Activated gamma-delta T cell (primary cell): ENCODE results near the gene CYP2C8.
"Not testable (repeated sequence)": the region's sequence is repeated elsewhere in the genome, so short reads cannot be mapped to it uniquely, and the experiment has no call there.

Experiments
- DNase-seq: peaks from one replicate; lab custom pipeline; 2025; lab: John Stamatoyannopoulos, UW
- total RNA-seq, 2 donors: gene quantifications; one replicate each; lab custom pipeline; 2026; lab: John Stamatoyannopoulos, UW

The CYP2C8 gene
- 0.04 to 0.77 reads per million in 2 donors for total RNA-seq

DNA sequence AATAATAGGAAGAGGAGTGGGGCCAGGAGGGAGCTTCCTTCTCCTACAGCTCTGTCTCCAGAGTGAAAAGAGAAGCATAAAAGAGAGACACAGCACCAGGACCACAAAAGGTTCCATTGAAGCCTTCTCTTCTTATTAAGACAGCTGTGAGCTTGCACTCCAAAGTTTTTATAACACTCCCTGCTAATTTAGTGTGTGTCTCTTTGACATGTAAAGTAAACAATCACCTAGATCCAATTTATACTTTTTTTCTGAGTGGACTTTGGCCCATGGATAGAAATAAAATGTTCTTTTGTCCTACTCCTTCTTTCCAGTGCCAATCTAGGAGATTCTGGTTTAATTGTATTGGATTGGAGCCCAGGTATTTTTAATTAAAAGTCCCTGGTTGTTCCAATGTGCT, at the start of gene CYP2C8:
TSS of gene CYP2C8 (minus strand) at position 212 of the 400 bp plus-strand sequence. CDS start at position 117, 95 bp downstream.
- no peak for DNase-seq

DNA sequence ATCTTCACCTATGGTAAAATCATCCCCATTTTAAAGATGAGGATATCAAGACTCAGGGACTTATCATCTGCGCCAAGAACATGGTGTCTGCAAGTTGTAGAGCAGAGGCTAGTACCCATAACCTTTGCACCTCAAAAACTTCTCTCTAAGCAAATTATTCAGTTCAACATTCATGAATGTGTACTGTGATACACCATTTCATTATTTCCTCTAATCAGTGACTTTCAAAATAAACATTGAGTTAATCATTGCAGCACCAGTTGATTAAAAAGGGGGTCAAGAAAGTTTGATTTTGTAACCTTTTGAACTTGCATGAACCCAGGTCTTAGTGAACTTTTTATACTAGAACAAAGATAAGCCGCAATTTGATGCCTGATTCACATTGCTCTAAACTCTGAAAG, 47.6 kb upstream of the CYP2C8 start:
- no peak for DNase-seq

DNA sequence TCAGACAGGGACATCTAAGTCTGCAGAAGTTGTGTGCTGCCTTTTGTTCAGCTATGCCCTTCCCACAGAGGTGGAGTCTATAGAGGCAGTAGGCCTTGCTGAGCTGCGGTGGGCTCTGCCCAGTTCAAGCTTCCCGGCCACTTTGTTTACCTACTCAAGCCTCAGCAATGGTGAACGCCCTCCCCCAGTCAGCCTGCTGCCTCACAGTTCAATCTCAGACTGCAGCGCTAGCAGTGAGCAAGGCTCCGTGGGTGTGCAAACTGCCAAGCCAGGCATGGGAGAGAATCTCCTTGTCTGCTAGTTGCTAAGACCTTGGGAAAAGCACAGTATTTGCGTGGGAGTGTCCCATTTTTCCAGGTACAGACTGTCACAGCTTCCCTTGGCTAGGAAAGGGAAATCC, 41.5 kb upstream of the CYP2C8 start:
- not testable (repeated sequence) for DNase-seq

DNA sequence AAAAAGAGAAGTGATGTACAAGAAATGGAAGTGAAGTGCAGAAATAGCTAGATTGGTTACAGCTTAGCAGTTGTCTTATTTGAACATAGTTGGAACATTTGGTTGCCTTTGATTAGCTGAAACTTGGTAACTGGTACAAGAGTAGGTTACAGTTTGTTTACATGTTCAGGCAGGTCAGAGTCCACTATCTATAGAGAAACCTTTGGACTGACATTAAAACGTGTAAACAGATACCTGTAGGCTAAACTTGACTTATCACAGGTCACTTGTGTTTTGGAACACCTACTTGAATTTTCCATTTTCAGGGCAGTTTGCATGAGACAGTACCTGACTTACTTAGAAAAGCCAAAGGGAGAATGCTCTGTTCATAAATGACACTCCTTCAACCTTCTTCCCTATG, 28.5 kb upstream of the CYP2C8 start:
- DNase-seq = no peak

DNA sequence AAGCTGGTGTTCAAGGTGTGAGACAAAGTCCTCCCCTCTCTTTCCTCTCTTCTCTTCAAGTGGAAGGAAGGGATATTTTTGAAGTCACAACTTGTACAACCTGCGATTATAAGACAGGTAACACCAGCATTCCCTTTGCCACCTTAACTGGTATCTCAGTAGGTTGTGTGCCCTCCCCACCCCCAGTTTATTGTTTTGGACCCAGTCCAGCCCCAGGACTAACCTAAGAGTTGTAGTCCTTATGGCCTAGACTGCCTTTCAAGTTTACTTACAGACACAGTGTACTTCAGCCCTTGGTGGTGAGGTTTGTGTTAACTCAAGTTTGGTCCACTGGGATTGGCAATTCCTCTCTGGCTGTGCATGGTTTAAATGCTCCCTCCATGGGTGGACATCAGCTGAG, 26.8 kb upstream of the CYP2C8 start:
- DNase-seq = no peak

DNA sequence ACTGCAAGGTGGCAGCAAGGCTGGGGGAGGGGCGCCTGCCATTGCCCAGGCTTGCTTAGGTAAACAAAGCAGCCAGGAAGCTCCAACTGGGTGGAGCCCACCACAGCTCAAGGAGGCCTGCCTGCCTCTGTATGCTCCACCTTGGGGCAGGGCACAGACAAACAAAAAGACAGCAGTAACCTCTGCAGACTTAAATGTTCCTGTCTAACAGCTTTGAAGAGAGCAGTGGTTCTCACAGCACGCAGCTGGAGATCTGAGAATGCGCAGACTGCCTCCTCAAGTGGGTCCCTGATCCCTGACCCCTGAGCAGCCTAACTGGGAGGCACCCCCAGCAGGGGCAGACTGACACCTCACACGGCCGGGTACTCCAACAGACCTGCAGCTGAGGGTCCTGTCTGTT, 10.3 kb upstream of the CYP2C8 start:
- not testable (repeated sequence) for DNase-seq

DNA sequence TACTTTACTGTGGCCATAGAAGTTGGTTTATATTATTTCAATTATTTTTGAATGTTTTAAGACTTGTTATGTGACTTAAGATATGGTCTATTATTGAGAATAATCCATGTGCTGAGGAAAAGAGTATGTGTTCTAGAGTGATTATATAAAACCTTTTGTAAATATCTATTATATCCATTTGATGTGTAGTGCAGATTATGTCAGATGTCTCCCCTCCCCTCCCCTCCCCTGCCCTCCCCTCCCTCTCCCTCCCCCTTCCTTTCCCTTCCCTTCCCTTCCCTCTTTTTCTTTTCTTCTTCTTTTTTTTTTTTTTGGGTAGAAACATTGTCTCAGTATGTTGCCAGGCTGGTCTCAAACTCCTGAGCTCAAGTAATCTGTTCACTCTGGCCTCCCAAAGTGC, 8.3 kb upstream of the CYP2C8 start:
- DNase-seq = no peak

DNA sequence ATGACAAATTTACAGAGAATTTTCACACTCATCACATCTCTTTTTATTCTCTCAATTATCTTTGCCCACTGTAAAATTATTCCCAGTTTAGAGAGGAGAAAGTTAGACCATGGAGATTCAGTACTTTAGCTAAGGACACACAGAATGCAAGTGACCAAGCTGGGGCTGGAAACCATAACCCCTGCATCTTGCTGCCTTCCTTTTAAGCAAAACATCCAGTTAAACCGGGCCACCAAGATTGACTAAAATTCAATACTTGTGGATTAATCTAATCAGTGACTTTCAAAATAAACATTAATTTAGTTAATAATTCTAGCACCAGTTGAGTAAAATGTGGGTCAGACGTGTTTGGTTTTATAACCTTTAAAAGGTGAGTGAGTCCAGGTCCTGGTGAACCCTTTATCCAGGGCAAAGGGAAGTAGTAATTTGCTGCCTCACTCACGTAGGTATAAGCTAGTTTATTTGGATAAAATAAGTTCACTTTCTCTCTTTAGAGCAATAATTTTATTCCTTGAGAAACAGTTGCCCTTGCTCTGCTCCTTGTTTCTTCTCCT, 1.9 kb upstream of the CYP2C8 start:
- no peak for DNase-seq

DNA sequence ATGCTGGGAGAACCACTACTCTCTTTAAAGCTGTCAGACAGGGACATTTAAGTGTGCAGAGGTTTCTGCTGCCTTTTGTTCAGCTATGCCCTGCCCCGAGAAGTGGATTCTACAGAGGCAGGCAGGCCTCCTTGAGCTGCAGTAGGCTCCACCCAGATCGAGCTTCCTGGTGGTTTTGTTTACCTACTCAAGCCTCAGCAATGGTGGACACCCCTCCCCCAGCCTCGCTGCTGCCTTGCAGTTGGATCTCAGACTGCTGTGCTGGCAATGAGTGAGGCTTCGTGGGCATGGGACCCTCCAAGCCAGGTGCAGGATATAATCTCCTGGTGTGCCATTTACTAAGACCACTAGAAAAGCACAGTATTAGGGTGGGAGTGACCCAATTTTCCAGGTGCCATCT, 5.2 kb downstream of the CYP2C8 start:
- DNase-seq = not testable (repeated sequence)

DNA sequence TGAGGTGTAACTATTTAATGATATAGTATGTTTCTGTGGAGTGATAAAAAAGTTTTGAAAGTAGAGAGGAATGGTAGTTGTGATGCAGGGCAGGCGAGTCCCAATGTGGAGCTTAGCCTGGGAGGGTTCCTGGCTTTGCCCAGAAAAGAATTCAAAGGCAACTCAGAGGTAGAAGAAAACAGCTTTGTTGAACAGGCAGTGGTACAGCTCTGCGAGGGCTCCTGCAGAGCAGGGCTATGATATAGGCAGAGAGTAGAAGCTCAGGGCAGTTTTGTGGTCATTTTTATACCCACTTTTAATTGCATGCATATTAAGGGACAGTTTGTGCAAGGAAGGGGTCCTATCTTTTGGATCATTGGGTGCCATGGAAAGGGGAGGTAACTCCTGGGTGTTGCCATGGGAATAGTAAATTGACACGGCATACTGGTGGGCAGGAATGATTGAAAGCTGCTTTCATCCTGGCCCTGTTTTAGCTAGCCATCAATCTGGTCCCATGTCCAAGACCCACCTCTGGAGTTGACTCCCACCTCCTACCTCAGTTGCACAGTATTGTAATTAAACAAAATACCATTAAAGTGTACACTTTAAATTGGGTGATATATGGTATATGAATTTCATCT, 12.4 kb downstream of the CYP2C8 start:
- DNase-seq = no peak

DNA sequence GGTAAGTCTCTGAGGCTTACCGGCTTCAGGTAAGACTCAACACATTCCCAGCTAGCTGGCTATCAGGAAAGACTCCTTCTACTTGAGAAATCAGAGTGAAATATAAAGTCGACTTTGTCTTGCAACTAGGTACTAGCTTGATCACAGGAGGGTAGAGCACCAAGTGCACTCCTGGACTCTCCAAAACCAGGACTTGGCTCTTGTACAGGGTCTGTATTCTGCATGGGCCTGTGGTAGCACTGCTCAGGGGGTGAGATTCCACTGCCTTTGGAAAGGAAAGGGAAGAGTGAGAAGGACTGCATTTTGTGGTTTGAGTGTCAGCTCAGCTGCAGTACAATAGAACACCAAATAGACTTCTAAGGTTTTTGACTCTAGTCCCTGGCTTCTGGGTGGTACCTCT, 19.4 kb downstream of the CYP2C8 start:
- no peak for DNase-seq

DNA sequence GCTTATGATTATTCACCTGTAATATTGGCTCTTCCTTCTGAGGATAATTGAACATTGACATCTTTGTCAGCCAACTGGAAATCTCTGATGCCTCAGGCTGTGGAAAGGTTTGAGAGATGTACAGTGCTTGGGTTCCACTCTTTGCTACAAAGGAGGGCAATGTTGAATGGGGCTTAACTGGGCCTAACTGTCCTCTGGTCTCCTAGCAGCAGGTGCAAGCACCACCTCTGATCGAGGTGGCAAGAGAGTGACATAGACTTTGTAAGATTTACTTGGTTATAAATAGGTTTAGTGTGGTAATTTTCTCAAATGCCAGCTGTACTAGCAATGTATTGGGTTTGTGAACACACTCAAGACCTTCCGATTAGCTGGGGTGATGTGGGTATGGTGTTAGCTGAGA, 21.1 kb downstream of the CYP2C8 start:
- DNase-seq = no peak

DNA sequence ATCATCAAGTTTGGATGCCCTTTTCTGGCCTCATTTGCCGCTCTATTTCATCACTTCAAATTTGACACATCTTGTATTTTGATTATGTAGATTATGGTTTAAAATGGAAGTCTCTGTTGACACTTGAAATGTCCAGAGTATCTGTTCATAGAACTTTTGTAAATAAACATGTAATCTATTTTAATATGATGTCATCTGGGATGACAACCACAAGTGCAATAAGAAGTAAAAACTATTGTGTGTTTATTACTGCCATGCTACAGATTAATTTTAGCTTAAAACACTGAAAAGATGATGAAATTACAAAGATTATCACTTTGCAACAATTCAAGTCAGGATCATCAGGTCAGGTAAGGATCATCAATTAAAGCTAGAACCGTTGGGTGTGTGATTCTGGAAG, 30.0 kb downstream of the CYP2C8 start:
- no peak for DNase-seq

DNA sequence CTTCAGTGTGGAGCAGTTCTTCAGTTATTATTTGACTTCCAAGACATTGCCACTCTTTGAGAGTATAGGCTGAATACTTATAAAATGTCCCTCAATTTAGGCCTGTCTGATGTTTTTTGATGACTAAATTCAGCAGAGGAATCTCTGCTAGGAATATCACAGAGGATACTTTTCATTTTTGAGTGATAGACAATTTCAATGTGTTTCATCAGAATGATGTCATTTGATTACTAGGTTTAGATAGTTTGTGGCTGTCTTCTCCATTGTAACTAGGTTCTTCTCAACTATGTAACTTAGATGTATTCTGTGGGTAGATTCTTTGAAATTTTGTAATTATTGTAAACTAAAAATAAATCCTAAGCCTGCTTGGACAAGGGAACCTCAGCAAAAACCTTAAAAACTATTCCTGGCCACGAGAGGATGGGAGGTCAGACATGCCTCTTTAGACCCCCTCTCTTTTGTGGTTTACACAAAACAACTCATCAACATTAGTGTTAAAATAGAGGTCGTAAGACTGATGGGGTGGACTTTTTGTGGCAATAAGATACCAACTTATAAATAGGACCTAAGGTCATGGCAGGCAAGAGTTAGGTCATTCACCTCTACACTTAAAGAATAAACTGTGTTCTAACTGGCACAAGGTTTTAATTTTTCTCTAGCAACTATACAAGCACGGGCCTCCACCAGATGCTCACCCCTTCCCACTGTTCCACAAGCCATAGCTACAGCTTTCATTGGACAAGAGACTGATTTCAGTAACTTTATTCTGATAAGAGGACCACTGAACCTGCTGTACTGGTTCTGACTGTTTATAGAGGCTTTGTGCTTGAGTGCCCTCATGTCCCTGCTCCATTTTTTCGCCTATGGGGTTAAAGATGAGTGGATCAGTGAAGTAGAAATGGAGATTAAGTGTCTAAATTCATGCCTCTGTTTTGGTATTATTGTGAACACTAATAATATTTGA, 33.7 kb downstream of the CYP2C8 start:
- DNase-seq = no peak

DNA sequence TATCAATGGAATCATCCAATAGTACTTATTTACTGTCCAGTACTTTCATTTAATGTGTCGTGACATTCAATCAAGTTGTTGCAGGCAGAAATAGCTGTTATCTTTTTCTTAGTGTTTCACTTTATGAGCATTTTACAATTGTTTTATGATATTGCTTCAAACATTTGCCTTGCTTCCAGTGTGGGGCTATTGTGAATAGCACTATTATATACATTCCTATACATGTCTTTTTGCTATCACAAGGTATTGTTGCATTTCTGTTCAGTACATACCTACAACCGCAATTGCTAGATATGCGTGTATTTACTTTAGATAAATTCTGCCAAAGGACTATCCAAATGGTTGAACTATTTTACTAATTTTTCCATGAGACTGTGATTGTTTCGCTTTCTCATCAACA, 34.9 kb downstream of the CYP2C8 start:
- DNase-seq = no peak

DNA sequence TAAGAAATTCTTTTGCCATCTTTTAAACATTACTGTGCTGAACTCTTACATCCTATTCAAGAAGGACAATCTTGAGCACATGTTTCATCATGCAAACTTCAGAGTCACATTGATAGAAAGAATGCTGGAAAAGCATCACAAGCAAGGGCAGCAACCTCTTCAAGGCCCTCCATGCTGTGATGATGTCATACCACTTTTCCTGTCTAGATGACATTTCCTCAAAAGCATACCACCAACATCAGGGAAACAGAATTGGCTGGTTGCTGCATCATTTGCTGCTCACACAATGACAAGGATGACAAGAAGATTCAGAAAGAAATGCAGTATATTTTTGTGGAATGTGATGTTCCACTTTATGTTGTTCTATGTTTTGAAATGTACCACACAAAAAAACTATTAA, 37.6 kb downstream of the CYP2C8 start:
- DNase-seq = no peak

DNA sequence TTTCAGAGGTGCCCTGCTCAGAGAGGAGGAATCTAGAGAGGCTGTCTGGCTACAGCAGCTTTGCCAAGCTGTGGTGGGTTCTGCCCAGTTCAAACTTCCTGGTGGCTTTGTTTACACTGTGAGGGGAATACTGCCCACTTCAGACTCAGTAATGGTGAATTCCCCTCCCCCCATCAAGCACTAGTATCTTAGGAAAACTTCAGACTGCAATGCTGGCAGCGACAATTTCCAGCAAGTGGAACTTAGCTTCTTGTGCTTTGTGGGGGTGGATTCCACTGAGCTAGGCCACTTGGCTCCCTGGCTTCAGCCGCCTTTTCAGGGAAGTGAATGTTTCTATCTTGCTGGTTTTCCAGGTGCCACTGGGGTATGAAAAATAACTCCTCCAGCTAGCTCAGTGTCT, 42.8 kb downstream of the CYP2C8 start:
- no peak for DNase-seq

DNA sequence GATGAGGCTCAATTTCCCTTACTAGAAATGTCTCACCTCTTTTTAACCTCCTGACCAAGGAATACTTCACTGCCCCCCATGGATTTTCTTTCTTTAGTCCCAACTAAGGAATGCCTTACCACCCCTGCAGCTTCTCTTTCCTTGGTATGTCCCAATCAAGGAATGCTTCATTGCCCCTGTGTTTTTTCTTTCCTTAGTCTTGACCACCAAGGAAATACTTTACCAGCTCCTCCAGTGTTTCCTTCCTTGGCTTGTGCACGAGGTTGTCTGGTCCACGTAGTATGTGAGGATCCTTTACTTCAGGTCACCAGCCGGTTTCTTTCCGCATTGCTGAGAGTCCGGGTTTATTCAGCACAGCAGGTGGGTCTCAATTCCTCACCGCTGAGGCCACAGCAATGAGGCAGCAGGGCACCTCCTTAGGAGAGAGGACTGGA, 71.5 kb downstream of the CYP2C8 start:
- no peak for DNase-seq

DNA sequence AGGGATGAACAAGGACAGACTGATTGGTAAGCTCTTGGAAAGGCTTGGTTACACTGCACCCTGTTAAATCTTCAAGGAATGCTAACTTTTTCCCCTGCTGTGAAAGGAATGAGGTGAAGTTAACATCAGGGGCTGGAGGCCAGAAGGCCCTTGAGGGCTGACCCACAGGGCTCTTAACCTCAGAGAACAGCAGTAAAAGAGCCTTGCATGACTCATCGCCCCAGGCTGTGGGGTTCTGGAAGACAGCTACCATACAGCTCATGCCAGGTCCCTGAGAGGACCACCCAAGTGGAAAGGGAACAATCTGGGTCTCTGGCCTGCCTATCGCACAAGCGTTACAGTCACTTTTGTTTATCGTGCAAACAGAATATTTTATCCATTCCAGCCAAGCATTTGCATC, 76.5 kb downstream of the CYP2C8 start:
- no peak for DNase-seq

DNA sequence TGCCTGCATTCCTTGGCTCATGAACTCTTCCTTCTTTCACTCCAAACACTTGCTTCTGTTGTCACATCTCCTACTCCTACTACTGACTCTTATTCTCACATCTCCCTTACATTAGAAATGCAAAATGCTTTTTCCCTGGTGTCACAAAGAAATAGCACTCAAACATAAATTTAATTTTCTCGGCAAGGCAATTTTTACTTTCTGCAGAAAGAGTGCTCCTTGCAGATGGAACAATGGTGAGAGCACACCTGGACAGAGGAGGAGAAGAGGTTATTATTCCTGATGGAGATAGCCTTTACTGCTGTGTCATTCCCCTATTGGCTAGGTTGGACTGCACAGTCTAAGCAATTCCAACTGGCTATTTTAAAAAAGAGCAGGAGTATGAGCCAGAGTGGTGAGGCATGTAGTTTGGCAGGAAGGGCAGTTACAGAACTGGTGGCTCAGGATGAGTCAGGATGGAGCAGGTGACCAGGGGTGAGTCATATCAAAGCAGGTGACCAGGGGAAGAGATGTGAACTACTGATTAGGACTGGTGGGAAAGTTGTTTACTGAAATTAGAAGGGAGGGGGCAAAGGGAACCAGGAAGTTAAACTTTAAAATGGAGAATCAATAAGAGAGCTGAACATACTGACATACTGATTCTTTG, 77.9 kb downstream of the CYP2C8 start:
- DNase-seq = no peak

DNA sequence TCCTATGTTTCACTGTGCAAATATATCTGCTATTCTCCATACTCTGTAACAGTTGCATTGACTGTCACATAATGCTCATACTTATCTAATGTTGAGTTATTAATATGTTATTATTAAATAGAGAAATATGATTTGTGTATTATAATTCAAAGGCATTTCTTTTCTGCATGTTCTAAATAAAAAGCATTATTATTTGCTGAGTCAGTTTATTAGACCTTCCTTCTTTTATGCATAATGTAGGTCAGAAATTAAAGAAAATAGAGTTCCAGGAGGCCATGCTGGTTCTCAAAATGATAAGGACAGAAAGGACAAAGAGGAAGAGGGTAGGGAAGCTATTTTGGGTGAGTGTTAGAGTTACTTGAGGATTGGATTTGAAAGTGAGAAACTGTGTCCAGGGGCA, 80.1 kb downstream of the CYP2C8 start:
- DNase-seq = no peak
